Activated T-helper 1 cell treated with Interleukin-2 at 50 U/mL for 16 hours (primary cell): Measurements from ENCODE around the gene SMIM34.
"Not testable (repeated sequence)": the region's sequence is repeated elsewhere in the genome, so short reads cannot be mapped to it uniquely, and the experiment has no call there.

Experiments used
- DNase-seq: peaks from one replicate; pipeline ENCODE4 v3.0.0-alpha.2; 2020; ENCODE audit warnings: low read depth

SMIM34 gene

GRCh38 chr21:34423805-34424204 is at the start of gene SMIM34:
Gene SMIM34, minus strand, starts transcription at chr21:34423951. Its CDS starts 112 bp downstream, at chr21:34423839.
- DNase-seq = not testable (repeated sequence)

GRCh38 chr21:34467333-34467732 is 43.6 kb upstream of the SMIM34 start:
- DNase-seq = not testable (repeated sequence)

GRCh38 chr21:34459426-34459825 is 35.7 kb upstream of the SMIM34 start:
- DNase-seq = not testable (repeated sequence)

- DNase-seq = not testable (repeated sequence)
Observed at GRCh38 chr21:34458266-34458665, 34.5 kb upstream of the SMIM34 start.

- not testable (repeated sequence) for DNase-seq
Observed at GRCh38 chr21:34456180-34456579, 32.4 kb upstream of the SMIM34 start.

- not testable (repeated sequence) for DNase-seq
Observed at GRCh38 chr21:34455628-34456027, 31.9 kb upstream of the SMIM34 start.

- DNase-seq = not testable (repeated sequence)
Observed at GRCh38 chr21:34447018-34447417, 23.3 kb upstream of the SMIM34 start.

- not testable (repeated sequence) for DNase-seq
Observed at GRCh38 chr21:34443486-34443885, 19.7 kb upstream of the SMIM34 start.

GRCh38 chr21:34429710-34430109 is 6.0 kb upstream of the SMIM34 start:
- DNase-seq = not testable (repeated sequence)

- DNase-seq = not testable (repeated sequence)
Observed at GRCh38 chr21:34428441-34428840, 4.7 kb upstream of the SMIM34 start.

- DNase-seq = not testable (repeated sequence)
Observed at GRCh38 chr21:34427339-34427738, 3.6 kb upstream of the SMIM34 start.

- not testable (repeated sequence) for DNase-seq
Observed at GRCh38 chr21:34417448-34418077, 6.2 kb downstream of the SMIM34 start.

- not testable (repeated sequence) for DNase-seq
Observed at GRCh38 chr21:34407294-34407693, 16.5 kb downstream of the SMIM34 start.

- DNase-seq = not testable (repeated sequence)
Observed at GRCh38 chr21:34406676-34407075, 17.1 kb downstream of the SMIM34 start.

- DNase-seq = not testable (repeated sequence)
Observed at GRCh38 chr21:34406102-34406501, 17.6 kb downstream of the SMIM34 start.

- DNase-seq = not testable (repeated sequence)
Observed at GRCh38 chr21:34405686-34406085, 18.1 kb downstream of the SMIM34 start.

- not testable (repeated sequence) for DNase-seq
Observed at GRCh38 chr21:34404742-34405141, 19.0 kb downstream of the SMIM34 start.

- DNase-seq = not testable (repeated sequence)
Observed at GRCh38 chr21:34400522-34400921, 23.2 kb downstream of the SMIM34 start.

- not testable (repeated sequence) for DNase-seq
Observed at GRCh38 chr21:34383724-34384415, 39.9 kb downstream of the SMIM34 start.

GRCh38 chr21:34383138-34383537 is 40.6 kb downstream of the SMIM34 start:
- DNase-seq = not testable (repeated sequence)

GRCh38 chr21:34375619-34375972 is 48.2 kb downstream of the SMIM34 start:
- not testable (repeated sequence) for DNase-seq

GRCh38 chr21:34374940-34375618 is 48.7 kb downstream of the SMIM34 start, which contains the start of gene SMIM11:
Gene SMIM11, plus strand, starts transcription at chr21:34375507. Its CDS starts 3,998 bp downstream, at chr21:34379505.
- DNase-seq = not testable (repeated sequence)

- DNase-seq = not testable (repeated sequence)
Observed at GRCh38 chr21:34374462-34374861, 49.3 kb downstream of the SMIM34 start.
